ENCODE measurements around the gene AQP7.
"Not testable (repeated sequence)": the region's sequence is repeated elsewhere in the genome, so short reads cannot be mapped to it uniquely, and the experiment has no call there.

The AQP7 gene

GRCh38 chr9:33395159-33395879 lies 7.0 kb downstream of the AQP7 start:
- not testable (repeated sequence) for DNase-seq (ENCODE audit: low read depth in 2 of 2)

GRCh38 chr9:33393986-33394385 lies 8.4 kb downstream of the AQP7 start:
- not testable (repeated sequence) for DNase-seq (ENCODE audit: low read depth in 2 of 2)

GRCh38 chr9:33393581-33393980 lies 8.8 kb downstream of the AQP7 start:
- DNase-seq (ENCODE audit: low read depth in 2 of 2) = no peak

- DNase-seq (ENCODE audit: low read depth in 2 of 2) = not testable (repeated sequence)
Observed at GRCh38 chr9:33392591-33393021, 9.8 kb downstream of the AQP7 start.

GRCh38 chr9:33391111-33391771 lies 11.1 kb downstream of the AQP7 start:
- DNase-seq (ENCODE audit: low read depth in 2 of 2) = not testable (repeated sequence)

- no peak for DNase-seq (ENCODE audit: low read depth in 2 of 2)
Observed at GRCh38 chr9:33388110-33388994, 14.0 kb downstream of the AQP7 start.

- not testable (repeated sequence) for DNase-seq (ENCODE audit: low read depth in 2 of 2)
Observed at GRCh38 chr9:33386998-33387397, 15.4 kb downstream of the AQP7 start.

GRCh38 chr9:33386641-33386996 lies 15.7 kb downstream of the AQP7 start:
- DNase-seq (ENCODE audit: low read depth in 2 of 2) = not testable (repeated sequence)

GRCh38 chr9:33385979-33386640 lies 16.3 kb downstream of the AQP7 start:
- not testable (repeated sequence) for DNase-seq (ENCODE audit: low read depth in 2 of 2)

GRCh38 chr9:33385536-33385935 lies 16.8 kb downstream of the AQP7 start:
- DNase-seq (ENCODE audit: low read depth in 2 of 2) = not testable (repeated sequence)

GRCh38 chr9:33383396-33383795 lies 19.0 kb downstream of the AQP7 start:
- DNase-seq (ENCODE audit: low read depth in 2 of 2) = not testable (repeated sequence)

- DNase-seq (ENCODE audit: low read depth in 2 of 2) = not testable (repeated sequence)
Observed at GRCh38 chr9:33382397-33382796, 20.0 kb downstream of the AQP7 start.

- no peak for DNase-seq (ENCODE audit: low read depth in 2 of 2)
Observed at GRCh38 chr9:33381231-33381791, 21.1 kb downstream of the AQP7 start.

GRCh38 chr9:33380390-33381094 lies 21.8 kb downstream of the AQP7 start:
- no peak for DNase-seq (ENCODE audit: low read depth in 2 of 2)

GRCh38 chr9:33379666-33380389 lies 22.5 kb downstream of the AQP7 start:
- no peak for DNase-seq (ENCODE audit: low read depth in 2 of 2)

- no peak for DNase-seq (ENCODE audit: low read depth in 2 of 2)
Observed at GRCh38 chr9:33378121-33378795, 24.1 kb downstream of the AQP7 start.

- DNase-seq (ENCODE audit: low read depth in 2 of 2) = no peak
Observed at GRCh38 chr9:33377089-33377715, 25.2 kb downstream of the AQP7 start.

GRCh38 chr9:33375841-33376321 lies 26.5 kb downstream of the AQP7 start:
- no peak for DNase-seq (ENCODE audit: low read depth in 2 of 2)

Measured in stimulated activated CD8-positive, alpha-beta memory T cell treated with anti-CD3 and anti-CD28 coated beads, Interleukin-7, amount 100 ng/mL, for 1 hour (primary cell).